Measurements from ENCODE around the gene LGALS7.
"Not testable (repeated sequence)": the region's sequence is repeated elsewhere in the genome, so short reads cannot be mapped to it uniquely, and the experiment has no call there.

LGALS7 gene

GRCh38 chr19:38765214-38765613, 8.1 kb downstream of the LGALS7 start:
- no peak for TF ChIP-seq CTCF (conservative IDR thresholded peaks at IDR 0.05; ENCODE audit: control insufficient read depth, insufficient read depth, low read depth, low read length)
- no peak for DNase-seq (ENCODE audit: low read depth)
- no peak overlapping the region for H3K4me3 ChIP-seq (ENCODE audit: control insufficient read depth, low read depth, low read length)

- H3K4me3 ChIP-seq (ENCODE audit: control insufficient read depth, low read depth, low read length), result no peak overlapping the region
- no peak for TF ChIP-seq CTCF (conservative IDR thresholded peaks at IDR 0.05; ENCODE audit: control insufficient read depth, insufficient read depth, low read depth, low read length)
- DNase-seq (ENCODE audit: low read depth), result no peak
Measured at GRCh38 chr19:38763795-38764220, 9.5 kb downstream of the LGALS7 start.

GRCh38 chr19:38761884-38762389, 11.4 kb downstream of the LGALS7 start:
- H3K4me3 ChIP-seq (ENCODE audit: control insufficient read depth, low read depth, low read length); DNase-seq (ENCODE audit: low read depth): not testable (repeated sequence)

- not testable (repeated sequence) for H3K4me3 ChIP-seq (ENCODE audit: control insufficient read depth, low read depth, low read length); DNase-seq (ENCODE audit: low read depth)
Measured at GRCh38 chr19:38760805-38761517, 12.4 kb downstream of the LGALS7 start.

- peak; percentile 36 for DNase-seq (ENCODE audit: low read depth)
- TF ChIP-seq CTCF (conservative IDR thresholded peaks at IDR 0.05; ENCODE audit: control insufficient read depth, insufficient read depth, low read depth, low read length), result no peak
- no peak overlapping the region for H3K4me3 ChIP-seq (ENCODE audit: control insufficient read depth, low read depth, low read length)
Measured at GRCh38 chr19:38759590-38760003, 13.7 kb downstream of the LGALS7 start.

GRCh38 chr19:38754196-38754595, 19.1 kb downstream of the LGALS7 start:
- DNase-seq (ENCODE audit: low read depth); H3K4me3 ChIP-seq (ENCODE audit: control insufficient read depth, low read depth, low read length): not testable (repeated sequence)

GRCh38 chr19:38753783-38754182, 19.5 kb downstream of the LGALS7 start:
- not testable (repeated sequence) for DNase-seq (ENCODE audit: low read depth); H3K4me3 ChIP-seq (ENCODE audit: control insufficient read depth, low read depth, low read length)

GRCh38 chr19:38745316-38745715, 28.0 kb downstream of the LGALS7 start:
- no peak for DNase-seq (ENCODE audit: low read depth)
- no peak overlapping the region for H3K4me3 ChIP-seq (ENCODE audit: control insufficient read depth, low read depth, low read length)
- TF ChIP-seq CTCF (conservative IDR thresholded peaks at IDR 0.05; ENCODE audit: control insufficient read depth, insufficient read depth, low read depth, low read length), result no peak

GRCh38 chr19:38744874-38745273, 28.4 kb downstream of the LGALS7 start:
- TF ChIP-seq CTCF (conservative IDR thresholded peaks at IDR 0.05; ENCODE audit: control insufficient read depth, insufficient read depth, low read depth, low read length), result no peak
- DNase-seq (ENCODE audit: low read depth), result no peak

More at GRCh38 chr19:38744874-38745273, 28.4 kb downstream of the LGALS7 start:
- H3K4me3 ChIP-seq (ENCODE audit: control insufficient read depth, low read depth, low read length), result no peak overlapping the region

All from fibroblast of mammary gland (primary cell).